NCI-H1092 (cell line): ENCODE data around the gene EHD4.

Source experiments
- DNase-seq: peaks from one replicate; lab custom pipeline; 2025; lab: John Stamatoyannopoulos, UW

EHD4 gene

DNA sequence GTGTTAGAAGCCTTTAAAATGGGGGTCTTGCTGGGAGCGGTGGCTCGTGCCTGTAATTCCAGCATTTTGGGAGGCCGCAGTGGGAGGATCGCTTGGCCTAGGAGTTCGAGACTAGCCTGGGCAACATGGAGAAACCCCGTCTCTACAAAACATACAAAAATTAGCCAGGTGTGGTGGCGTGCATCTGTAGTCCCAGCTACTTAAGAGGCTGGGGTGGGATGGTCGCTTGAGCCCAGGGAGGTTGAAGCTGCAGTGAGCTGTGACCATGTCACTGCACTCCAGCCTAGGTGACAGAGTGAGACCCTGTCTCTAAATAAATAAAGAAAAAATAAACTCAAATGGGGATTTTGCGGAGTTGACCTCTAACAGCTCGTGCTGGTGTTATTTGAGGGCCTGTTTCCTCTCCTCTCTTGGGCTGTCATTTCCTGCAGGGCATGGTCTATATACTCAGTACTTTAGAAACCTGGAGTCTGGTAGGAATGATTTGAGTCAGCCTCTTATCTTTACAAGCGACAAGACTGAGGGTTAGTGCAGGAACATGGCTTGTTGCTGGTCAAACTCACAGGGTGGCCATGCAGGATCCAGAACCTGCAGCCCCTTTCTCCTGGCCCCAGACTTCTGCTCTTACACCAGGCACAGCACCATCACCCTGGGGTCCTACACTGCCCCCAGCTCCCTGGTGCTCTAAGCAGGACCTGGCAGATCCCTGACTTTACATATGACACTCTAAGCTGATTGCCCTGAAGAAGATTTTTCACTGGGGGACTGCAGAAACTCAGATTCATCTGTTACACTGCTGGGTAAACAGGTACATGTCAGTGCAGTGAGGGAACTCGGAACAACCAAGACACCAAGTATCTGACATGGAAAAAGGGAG is 15.1 kb downstream of the EHD4 start:
- no peak for DNase-seq

DNA sequence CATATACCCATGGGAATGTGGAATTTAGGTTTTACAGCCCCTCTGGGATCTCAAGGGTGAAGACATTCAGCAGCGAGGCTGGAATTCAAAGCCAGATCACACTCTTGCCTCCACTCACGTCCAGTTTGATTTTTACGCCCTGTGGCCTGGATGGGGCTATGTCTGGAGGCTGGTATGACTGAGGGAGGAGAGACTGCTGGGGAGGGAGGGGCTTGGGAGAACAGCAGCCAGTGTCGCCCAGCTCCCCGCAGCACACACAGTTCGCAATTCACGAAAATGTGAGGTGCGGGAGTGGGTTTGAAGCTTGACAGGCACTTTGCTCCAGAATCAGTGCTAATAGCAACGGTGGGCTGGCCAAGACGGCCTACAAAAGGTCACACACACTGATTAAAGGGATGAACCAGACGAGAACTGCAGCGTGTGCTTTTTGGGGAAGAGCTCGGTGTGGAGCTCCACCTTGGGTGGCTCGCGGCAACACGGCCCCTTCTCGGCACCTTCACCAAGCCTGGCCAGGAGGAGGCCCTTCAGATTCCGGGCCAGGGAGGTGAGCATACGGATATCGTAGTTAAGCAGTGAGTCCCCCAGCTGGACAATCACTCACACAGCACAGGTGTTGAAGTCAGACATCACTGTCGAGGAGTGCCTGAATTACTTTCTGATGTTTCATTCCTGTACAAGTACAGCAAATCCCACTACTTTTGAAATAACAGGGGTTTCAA is 16.4 kb downstream of the EHD4 start:
- no peak for DNase-seq

- DNase-seq = no peak
These were observed 17.3 kb downstream of the EHD4 start for GRCh38 chr15:41955100-41955499.

DNA sequence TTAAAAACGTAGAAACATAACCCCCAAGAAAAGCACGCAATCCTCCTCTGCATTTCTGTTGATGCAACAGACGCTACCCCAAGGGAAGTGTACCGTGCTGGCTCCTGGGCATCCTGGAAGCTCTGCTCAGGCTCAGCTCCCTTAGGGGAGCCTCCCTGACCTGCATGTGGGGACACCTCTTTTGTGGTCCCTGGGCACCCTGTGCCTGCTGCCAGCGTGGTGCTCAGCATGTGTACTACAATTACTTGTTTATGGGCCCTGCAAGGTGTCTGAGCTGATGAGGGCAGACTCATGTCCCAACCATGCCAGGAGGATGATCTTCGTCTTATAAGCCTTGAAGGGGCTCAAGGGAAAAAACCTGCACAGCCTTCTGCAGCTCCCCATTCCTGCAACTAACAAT is 18.3 kb downstream of the EHD4 start:
- DNase-seq = no peak

- DNase-seq = no peak
These were observed 20.3 kb downstream of the EHD4 start for GRCh38 chr15:41952013-41952563.

DNA sequence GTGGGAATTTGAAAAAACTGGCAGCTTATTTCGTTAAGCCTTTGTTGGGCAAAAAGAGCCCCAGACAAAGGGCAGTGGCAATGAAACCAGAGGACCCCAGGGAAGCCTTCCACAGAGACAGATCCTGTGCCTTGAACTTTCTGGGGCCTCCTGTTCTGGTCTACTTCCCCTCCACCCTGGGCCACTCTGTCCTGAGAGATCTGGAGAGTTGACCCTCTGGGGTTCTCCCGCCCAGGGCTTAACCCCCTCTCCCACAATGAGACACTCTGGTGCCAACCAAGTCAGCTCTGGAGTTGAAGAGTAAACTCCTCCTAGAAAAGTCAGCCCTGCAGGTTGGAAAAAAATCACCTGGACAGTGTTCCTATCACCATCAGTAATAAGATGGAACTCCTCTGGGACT is 20.8 kb downstream of the EHD4 start:
- no peak for DNase-seq

GRCh38 chr15:41950489-41950888 is 21.9 kb downstream of the EHD4 start:
- no peak for DNase-seq

DNA sequence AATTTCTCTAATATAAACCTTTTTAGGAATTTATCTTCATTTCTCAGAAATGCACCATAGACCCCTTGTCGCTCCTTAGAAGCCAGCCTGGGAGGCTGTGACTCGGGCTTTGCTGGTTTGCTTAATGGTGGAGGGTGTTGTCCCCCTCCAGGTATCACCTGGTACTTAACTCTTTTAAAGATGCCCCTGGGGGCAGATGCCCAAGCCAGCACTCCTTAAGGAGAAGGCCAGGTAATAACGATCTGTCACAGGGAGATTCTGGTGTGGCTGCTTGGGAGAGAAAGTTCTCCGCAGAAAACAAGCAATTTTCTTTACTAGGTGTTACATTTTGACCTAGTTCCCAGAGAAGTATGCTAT is 22.3 kb downstream of the EHD4 start:
- no peak for DNase-seq

DNA sequence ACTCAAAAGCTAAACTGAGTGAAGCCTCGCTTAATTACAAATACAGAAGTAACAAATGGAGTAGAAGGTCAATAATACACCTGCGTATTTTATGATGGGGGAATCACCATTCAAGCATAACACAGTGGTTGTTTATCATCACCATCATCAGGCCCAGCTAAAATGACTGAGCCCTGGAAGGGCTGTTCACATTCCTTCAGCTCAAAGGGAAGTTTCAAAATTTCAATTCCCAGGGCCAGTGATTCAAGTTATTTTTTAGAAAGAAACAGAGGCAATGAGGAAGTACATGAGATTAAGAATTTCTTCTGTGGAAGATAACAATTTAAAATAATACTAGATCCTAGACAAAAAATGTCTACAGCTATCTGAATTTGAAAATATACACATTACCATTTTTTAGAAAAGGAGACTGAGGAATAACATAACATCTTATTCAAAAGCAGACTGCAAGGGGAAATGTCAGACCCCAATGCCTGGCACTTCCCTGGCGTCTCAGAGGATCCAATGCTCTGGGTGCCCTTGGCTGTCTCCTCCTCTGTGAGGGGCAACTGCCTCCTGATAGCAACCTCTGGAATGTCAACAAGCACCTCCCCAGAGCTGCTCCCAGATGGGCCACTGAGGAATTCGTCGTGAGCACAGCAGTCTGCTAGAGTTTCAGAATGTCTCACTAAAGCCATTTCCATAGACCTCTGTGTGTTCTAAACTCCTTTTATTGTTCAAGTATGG is 22.8 kb downstream of the EHD4 start:
- DNase-seq = no peak

DNA sequence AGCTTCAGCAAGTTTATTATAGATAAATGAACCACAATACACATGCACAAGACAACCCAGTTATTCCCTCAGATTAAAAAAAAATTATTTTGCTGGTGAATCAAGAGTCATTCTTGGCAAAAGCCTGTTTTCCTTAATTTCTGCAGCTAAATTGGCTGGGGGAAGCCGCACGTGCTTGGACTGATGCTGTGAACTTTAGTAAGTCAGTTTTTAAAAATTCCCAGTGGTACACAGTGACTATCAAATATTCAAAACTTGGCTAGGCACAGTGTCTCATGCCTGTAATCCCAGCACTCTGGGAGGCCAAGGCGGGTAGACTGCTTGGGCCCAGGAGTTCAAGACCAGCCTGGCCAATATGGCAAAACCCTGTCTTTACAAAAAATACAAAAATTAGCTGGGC is 23.9 kb downstream of the EHD4 start:
- no peak for DNase-seq

DNA sequence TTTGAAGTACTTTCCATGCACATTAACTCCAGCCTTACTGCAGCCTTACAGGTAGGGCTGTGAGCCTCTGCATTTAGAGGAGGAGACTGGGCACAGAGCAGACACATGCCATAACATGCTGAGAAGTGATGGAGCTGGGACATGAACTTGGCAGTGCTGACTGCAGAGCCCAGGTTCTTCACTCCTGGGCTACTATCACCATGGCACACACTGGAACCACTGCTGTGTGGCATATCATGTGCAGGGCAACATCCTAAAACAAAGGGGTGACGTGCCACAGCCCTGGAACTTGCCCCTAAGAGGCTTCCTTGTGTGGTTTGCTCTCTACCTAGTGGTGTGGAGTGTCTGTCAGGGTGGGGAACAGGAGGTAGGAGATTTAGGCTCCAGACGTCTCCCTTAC is 25.4 kb downstream of the EHD4 start:
- no peak for DNase-seq

- no peak for DNase-seq
These were observed 26.6 kb downstream of the EHD4 start for GRCh38 chr15:41945731-41946130.

DNA sequence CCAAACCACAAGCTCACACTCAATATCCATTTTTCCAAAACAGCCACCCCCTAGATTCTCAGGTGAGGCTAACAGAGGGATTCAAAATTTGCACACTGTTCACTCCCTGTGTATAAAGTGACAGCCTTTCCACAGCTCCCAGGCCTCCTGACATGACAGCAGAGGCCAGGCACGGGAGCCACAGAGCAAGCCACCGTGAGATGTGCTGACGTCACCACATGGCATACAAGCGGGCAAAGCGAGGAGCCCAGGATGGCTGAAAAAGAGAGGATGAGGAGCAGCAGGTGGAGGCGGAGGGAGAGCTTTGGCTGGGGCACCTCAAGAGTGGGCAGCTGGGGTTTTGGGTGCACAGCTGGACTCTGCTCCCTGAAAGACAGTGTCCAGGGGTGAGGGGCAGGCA is 27.1 kb downstream of the EHD4 start:
- DNase-seq = no peak

DNA sequence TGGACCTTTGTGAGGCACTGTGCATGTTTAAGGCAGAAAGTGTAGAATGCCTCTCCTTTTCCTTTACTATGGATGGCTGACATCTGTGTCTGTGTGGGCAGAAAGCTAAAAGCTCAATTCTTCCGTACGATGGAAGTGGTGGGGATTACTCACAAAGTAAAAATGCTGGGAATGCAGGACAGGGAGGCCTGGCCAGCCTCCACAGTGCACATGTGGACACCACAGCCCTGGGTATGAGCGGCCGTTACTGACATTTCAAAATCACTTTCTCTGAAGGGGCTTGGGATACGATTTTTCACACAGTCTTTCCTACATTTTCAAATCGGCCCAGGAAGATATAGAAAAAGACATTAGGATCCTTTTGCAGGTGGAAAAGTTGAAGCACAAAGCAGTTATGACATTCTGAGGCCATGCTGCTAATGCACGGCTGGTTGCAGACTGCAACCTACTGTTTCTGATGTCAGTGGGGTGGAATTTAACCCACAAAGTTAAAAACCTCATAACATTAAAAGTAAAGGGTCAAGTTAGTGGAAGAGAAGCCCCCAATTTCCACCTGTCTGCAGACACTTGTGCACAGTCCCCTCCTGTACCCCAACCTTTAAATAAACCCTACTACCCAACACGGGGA is 27.9 kb downstream of the EHD4 start:
- DNase-seq = no peak

GRCh38 chr15:41943543-41944312 is 28.6 kb downstream of the EHD4 start:
- DNase-seq = no peak

DNA sequence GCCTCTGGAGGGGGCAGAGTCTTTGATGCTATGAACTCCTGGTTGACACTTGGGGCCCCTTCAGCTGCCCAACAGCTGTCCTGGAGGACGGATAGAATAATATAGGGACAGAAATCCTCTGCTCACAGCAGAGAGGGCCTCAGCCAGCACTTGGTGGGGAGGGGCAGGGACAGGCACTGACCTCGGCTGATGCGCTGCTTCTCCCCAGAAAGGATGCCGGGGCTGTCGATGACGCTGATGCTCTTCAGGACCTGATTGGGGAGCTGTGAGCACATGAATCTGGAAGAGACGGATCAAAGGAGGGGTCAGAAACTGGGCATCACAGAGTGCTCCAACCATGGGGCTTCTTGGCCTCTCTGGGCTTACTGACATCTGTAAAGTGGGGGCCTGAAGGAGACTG is 29.5 kb downstream of the EHD4 start:
- no peak for DNase-seq

DNA sequence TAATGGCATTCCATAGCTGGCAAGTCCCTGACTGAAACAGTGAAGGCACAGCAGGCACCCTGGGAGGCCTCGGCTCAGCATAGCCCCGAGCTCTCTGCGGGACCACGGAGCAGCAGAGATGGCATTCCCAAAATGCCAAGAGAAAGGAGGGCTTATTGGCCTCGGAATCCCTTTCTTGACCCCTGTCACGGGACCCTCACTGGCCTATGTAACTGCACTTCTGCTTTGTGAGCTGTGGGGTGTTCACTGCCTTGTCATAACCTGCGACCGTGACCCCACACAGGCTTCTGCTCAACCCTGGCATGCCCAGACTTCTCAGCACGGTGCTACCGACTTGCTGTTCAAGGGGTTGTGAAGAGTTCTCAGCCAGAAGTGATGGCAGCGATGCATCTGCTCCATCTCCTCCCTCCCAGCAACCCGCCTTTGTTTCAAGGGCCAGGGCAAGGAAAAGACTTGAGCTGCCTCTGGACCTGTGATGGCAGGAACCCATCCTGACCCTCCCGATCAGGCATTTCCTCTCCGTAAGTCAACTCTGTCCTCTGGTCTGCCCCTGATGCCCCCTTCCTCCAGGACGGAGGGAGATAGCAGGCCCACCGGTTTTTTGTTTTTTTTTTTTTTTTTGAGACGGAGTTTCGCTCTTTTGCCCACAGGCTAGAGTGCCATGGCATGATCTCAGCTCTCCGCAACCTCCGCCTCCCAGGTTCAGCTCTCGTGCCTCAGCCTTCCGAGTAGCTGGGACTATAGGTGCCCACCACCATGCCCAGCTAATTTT is 30.5 kb downstream of the EHD4 start:
- DNase-seq = no peak

DNA sequence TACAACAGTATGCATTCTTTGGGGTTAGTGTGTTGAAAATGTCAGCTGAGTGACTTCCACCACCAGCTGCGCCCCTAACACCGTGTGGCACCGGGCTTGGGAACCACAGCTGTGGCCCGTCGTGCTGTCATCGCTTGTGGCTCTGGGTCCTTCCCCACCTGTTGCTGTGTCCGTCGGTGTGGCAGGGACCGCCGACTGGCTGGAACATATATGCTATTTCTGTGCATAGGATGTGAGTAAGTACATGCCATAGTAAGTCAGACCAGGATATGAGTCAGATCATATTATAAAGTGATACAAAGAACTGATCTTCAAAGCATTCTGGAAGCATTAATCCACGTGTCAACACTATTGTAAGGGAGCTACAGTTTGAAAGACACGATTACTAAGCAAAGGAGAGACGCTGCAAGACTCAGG is 31.9 kb downstream of the EHD4 start:
- DNase-seq = no peak

DNA sequence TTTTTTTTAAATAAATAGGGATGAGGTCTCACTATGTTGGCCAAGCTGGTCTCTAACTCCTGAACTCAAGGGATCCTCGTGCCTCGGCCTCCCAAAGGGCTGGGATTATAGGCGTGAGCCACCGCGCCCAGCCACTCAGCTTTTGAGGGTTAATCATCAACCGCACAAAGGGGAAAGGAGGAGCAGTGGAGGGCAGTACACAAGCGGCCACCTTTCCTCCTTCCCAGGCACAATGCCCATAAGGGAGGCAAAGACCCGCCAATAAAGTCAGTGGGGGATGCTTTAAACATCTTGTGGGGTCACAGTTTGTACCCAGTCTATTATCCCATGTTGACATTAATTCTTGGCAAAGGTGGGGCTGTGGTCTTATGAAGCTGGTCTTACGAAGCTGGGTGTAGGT is 32.4 kb downstream of the EHD4 start:
- no peak for DNase-seq

GRCh38 chr15:41937568-41937923 is 34.8 kb downstream of the EHD4 start:
- DNase-seq = no peak
